Activated naive CD8-positive, alpha-beta T cell treated with anti-CD3 and anti-CD28 coated beads, Interleukin-2, amount 10 ng/mL, durations not matched to agents 7 days and 5 days (primary cell): ENCODE measurements around the gene CYP2S1. TPM values are rescaled to one million over a fixed set of nuclear protein-coding genes. Genes with fewer than 3 reads are reported as not detected.
"Not testable (repeated sequence)": the region's sequence is repeated elsewhere in the genome, so short reads cannot be mapped to it uniquely, and the experiment has no call there.

Source experiments
- ATAC-seq: fragments of 150-1000 bp; cut with Tn5 transposase; one replicate; pipeline ENCODE4 v1.10.0; 2021; ENCODE audit warnings: low read depth, moderate library complexity
- POLR2A ChIA-PET: fragments of 350-600 bp; sonication (Branson Sonifier 250); formaldehyde crosslinking; loops from one replicate; lab custom pipeline; 2021; ENCODE audit warnings: antibody characterized with exemption; lab: Charles Lee
- DNase-seq: peaks from one replicate; pipeline ENCODE4 v3.0.0; 2021
- H3K27ac Mint-ChIP-seq: one replicate; pipeline ENCODE4 v1.8.0; 2022; ENCODE audit warnings: mild to moderate bottlenecking, mixed read lengths
- H3K27me3 Mint-ChIP-seq: one replicate; pipeline ENCODE4 v1.8.0; 2022; ENCODE audit warnings: mild to moderate bottlenecking, moderate library complexity, mixed read lengths
- H3K36me3 Mint-ChIP-seq: one replicate; pipeline ENCODE4 v1.8.0; 2021; ENCODE audit warnings: mild to moderate bottlenecking, mixed read lengths
- H3K4me1 Mint-ChIP-seq: one replicate; pipeline ENCODE4 v1.8.0; 2021; ENCODE audit warnings: mixed read lengths
- H3K4me3 Mint-ChIP-seq: one replicate; pipeline ENCODE4 v1.8.0; 2022; ENCODE audit warnings: mild to moderate bottlenecking, moderate library complexity, mixed read lengths
- H3K9me3 Mint-ChIP-seq: one replicate; pipeline ENCODE4 v1.8.0; 2021; ENCODE audit warnings: mixed read lengths
- total RNA-seq, 2 experiments: library from RNA; stranded (reverse); gene quantifications; one replicate each; pipeline ENCODE4 v1.2.3, GENCODE V29; 2021

The CYP2S1 gene, protein sequence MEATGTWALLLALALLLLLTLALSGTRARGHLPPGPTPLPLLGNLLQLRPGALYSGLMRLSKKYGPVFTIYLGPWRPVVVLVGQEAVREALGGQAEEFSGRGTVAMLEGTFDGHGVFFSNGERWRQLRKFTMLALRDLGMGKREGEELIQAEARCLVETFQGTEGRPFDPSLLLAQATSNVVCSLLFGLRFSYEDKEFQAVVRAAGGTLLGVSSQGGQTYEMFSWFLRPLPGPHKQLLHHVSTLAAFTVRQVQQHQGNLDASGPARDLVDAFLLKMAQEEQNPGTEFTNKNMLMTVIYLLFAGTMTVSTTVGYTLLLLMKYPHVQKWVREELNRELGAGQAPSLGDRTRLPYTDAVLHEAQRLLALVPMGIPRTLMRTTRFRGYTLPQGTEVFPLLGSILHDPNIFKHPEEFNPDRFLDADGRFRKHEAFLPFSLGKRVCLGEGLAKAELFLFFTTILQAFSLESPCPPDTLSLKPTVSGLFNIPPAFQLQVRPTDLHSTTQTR
- total RNA-seq = 1 to 10 TPM; 1.1 to 1.2 TPM

DNA sequence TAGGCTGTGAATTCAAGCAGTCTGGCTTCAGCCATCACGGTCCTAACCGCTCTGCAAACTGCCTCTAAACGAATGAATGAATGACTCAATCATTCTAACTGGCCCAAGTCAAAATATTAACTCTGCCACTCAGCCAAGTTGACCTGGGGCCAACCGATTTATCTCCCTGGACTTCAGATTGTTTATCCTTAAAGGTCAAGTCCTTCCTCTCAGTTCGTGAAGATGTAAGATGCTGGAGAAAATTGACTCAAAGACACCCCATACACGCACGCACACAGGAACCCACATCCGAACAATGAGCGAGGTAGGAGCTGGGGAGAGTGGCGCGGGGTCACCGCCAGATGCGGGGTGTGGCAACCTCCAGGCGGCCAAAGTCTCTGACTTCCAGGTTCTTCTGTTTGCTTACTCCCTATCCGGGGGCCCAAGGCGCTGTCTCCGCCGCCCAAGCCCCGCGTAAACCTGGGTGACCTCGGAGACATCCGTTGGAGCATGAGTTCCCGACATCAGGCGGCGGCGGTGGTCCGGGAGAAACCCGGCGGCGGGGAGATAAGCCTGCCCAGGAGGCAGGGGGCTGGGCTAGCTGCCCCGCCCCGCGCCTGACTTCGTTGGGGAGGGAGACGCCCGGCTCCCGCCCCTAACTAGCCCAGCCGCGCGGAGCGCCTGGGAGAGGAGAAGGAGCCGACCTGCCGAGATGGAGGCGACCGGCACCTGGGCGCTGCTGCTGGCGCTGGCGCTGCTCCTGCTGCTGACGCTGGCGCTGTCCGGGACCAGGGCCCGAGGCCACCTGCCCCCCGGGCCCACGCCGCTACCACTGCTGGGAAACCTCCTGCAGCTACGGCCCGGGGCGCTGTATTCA is at the start of gene CYP2S1:
Gene CYP2S1 (plus strand): TSS at position 646 of the 856 bp plus-strand sequence. CDS start 46 bp downstream, at position 692.
- DNase-seq = peak; percentile 61
- Mint-ChIP-seq H3K9me3 (no peaks in the 10 kb centered on the region), H3K4me1 (peaks cover 13% of the 10 kb centered on the region)

DNA sequence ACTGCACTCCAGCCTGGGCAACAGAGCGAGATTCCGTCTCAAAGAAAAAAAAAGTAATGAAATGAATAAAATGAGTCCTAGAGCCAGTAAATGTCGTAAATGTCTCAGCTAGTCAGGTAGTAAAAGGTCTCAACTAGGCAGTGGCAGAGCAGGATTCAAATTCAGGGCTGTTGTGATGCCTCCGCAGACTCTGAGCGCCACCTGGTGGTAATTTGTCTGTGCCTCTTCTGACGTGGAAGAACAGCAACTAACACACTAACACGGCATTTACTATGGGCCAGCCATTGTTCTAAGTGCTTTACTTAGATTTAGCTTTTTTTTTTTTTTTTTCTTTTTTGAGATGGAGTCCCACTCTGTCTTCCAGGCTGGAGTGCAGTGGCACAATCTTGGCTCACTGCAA is 48.6 kb upstream of the CYP2S1 start:
- peaks cover 19% of the 10 kb centered on the region for H3K27me3 Mint-ChIP-seq
- no peaks in the 10 kb centered on the region for H3K9me3 Mint-ChIP-seq
- H3K4me1 Mint-ChIP-seq = no peaks in the 10 kb centered on the region
- H3K27ac Mint-ChIP-seq = no peak overlapping the region
- no peak overlapping the region for H3K4me3 Mint-ChIP-seq
- H3K36me3 Mint-ChIP-seq = no peaks in the 10 kb centered on the region
- DNase-seq (peak; percentile 77), ATAC-seq (peak; percentile 94)
- POLR2A ChIA-PET = no interaction called here

More for the DNA sequence above, at the start of gene CYP2S1:
- Mint-ChIP-seq H3K36me3 (no peaks in the 10 kb centered on the region), H3K27me3 (peaks cover 33% of the 10 kb centered on the region), H3K4me3 (peak within 1 kb of the TSS; percentile 66), H3K27ac (peak within 1 kb of the TSS; percentile 25)
- POLR2A ChIA-PET = interaction anchor here (0.5 to 1.2 kb wide), 3 partner anchors 56 to 71 kb away, joined by 3 to 5 read pairs (median 4); partner anchors contain the start of gene HNRNPUL1
- peak; percentile 72 for ATAC-seq

DNA sequence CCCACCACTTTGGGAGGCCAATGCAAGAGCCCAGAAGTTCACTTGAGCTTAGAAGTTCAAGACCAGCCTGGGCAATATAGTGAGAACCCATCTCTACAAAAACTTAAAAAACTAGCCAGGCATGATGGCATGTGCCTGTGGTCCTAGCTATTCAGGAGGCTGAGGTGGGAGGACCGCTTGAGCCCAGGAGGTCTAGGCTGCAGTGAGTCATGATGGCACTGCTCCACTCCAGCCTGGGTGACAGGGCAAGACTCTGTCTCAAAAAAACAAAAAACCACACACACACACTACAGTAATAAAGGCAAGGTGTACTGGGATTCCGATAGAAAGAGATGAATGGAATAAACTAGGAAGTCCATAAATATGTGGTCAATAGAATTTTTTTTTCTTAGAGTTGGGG is 43.2 kb upstream of the CYP2S1 start:
- H3K36me3 Mint-ChIP-seq = no peaks in the 10 kb centered on the region
- H3K27ac Mint-ChIP-seq = no peak overlapping the region
- no peaks in the 10 kb centered on the region for H3K4me1 Mint-ChIP-seq
- POLR2A ChIA-PET = no interaction called here
- no peak for DNase-seq
- ATAC-seq = no peak
- H3K9me3 Mint-ChIP-seq = no peaks in the 10 kb centered on the region
- no peak overlapping the region for H3K4me3 Mint-ChIP-seq
- H3K27me3 Mint-ChIP-seq = peaks cover 16% of the 10 kb centered on the region

DNA sequence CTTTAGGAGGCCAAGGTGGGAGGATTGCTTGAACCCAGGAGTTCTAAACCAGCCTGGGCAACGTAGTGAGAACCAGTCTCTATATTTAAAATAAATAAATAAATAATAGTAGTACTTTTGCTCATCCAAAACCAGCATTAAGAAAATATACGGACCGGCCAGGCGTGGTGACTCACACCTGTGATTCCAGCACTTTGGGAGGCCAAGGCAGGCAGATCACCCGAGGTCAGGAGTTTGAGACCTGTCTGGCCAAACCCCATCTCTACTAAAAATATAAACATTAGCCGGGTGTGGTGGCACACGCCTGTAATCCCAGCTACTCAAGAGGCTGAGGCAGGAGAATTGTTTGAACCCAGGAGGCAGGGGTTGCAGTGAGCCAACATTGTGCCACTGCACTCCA is 42.0 kb upstream of the CYP2S1 start:
- POLR2A ChIA-PET, H3K36me3 Mint-ChIP-seq, H3K4me3 Mint-ChIP-seq, H3K9me3 Mint-ChIP-seq, ATAC-seq, H3K27ac Mint-ChIP-seq, H3K4me1 Mint-ChIP-seq, DNase-seq: not testable (repeated sequence)
- H3K27me3 Mint-ChIP-seq = peaks cover 12% of the 10 kb centered on the region

DNA sequence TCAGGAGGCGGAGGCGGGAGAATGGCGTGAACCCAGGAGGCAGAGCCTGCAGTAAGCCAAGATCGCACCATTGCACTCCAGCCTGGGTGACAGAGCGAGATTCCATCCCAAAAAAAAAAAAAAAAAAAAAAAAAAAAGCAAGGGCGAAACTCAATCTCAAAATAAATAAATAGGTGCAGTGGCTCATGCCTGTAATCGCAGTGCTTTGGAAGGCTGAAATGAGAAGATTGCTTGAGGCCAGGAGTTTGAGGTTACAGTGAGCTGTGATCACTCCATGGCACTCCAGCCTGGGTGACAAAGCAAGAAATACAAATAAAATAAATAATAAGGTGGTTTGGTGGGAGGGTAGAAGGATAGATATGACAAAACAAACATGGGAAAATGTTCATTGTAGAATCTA is 39.0 kb upstream of the CYP2S1 start:
- ATAC-seq (no peak), DNase-seq (no peak)
- H3K27me3 Mint-ChIP-seq = peaks cover 2% of the 10 kb centered on the region
- no peaks in the 10 kb centered on the region for H3K9me3 Mint-ChIP-seq
- no peaks in the 10 kb centered on the region for H3K4me1 Mint-ChIP-seq
- no peak overlapping the region for H3K27ac Mint-ChIP-seq
- POLR2A ChIA-PET = no interaction called here
- H3K4me3 Mint-ChIP-seq = no peak overlapping the region
- no peaks in the 10 kb centered on the region for H3K36me3 Mint-ChIP-seq

DNA sequence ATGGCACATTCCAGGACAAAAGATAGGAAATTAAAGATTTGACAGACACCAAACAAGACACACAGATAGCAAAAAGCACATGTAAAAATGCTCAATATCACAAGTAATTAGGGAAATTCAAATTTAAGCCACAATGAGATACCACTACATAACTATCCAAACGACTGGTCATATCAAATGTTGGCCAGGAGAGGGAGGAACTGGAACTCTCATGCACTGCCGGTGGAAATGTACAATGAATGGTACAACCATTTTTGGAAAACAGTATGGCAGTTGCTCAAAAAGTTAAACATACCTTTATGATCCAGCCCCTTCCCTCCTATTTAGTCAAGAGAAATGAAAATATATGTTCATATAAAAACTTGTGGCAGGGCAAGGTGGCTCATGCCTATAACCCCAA is 36.8 kb upstream of the CYP2S1 start:
- H3K36me3 Mint-ChIP-seq = no peaks in the 10 kb centered on the region
- H3K4me1 Mint-ChIP-seq = no peaks in the 10 kb centered on the region
- H3K4me3 Mint-ChIP-seq = no peak overlapping the region
- H3K27me3 Mint-ChIP-seq = no peaks in the 10 kb centered on the region
- no peak for ATAC-seq
- POLR2A ChIA-PET = no interaction called here
- H3K9me3 Mint-ChIP-seq = no peaks in the 10 kb centered on the region
- DNase-seq = no peak
- no peak overlapping the region for H3K27ac Mint-ChIP-seq

DNA sequence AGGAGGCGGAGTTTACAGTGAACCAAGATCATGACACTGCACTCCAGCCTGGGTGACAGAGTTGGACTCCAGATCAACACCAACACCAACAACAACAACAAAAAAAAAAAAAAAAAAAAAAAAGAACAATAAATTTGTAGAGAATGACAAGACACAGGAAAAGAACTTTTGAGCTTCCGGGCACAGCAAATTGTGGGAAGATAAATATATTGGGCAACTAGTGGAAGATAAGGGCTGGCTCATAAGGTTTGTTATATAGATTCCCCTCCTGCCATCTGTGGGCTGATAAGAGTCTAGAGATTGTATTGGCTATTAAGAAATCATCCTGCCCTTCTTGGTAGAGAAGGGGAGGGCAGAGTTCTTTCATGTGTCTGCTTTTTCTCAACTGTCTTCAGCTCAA is 33.1 kb upstream of the CYP2S1 start:
- DNase-seq (no peak), ATAC-seq (no peak)
- POLR2A ChIA-PET = no interaction called here
- Mint-ChIP-seq H3K27ac (no peak overlapping the region), H3K36me3 (no peaks in the 10 kb centered on the region), H3K4me1 (no peaks in the 10 kb centered on the region), H3K4me3 (no peak overlapping the region), H3K27me3 (no peaks in the 10 kb centered on the region), H3K9me3 (no peaks in the 10 kb centered on the region)

DNA sequence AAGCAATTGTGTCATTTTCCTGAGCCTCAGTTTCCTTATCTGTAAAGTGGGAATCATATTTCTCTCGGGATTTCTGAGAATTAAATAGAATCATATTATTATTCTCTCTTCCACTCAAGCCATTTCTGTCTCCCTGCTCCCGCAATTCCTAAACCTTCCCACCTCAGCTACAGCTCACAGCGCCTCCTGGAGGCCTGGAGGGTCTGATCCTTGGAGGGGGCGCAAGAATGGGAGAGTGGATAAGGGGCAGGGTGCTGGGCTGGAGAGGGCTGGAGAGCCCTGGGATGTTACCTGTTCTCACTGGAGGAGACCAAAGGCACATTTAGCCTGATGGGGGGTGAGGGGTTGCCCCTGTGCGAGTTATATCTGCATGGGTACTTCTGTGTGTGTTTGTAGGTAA is 31.1 kb upstream of the CYP2S1 start:
- POLR2A ChIA-PET = no interaction called here
- H3K27me3 Mint-ChIP-seq = no peaks in the 10 kb centered on the region
- H3K9me3 Mint-ChIP-seq = no peaks in the 10 kb centered on the region
- no peak for DNase-seq
- no peaks in the 10 kb centered on the region for H3K4me1 Mint-ChIP-seq
- ATAC-seq = no peak
- no peak overlapping the region for H3K4me3 Mint-ChIP-seq
- no peak overlapping the region for H3K27ac Mint-ChIP-seq
- H3K36me3 Mint-ChIP-seq = no peaks in the 10 kb centered on the region

DNA sequence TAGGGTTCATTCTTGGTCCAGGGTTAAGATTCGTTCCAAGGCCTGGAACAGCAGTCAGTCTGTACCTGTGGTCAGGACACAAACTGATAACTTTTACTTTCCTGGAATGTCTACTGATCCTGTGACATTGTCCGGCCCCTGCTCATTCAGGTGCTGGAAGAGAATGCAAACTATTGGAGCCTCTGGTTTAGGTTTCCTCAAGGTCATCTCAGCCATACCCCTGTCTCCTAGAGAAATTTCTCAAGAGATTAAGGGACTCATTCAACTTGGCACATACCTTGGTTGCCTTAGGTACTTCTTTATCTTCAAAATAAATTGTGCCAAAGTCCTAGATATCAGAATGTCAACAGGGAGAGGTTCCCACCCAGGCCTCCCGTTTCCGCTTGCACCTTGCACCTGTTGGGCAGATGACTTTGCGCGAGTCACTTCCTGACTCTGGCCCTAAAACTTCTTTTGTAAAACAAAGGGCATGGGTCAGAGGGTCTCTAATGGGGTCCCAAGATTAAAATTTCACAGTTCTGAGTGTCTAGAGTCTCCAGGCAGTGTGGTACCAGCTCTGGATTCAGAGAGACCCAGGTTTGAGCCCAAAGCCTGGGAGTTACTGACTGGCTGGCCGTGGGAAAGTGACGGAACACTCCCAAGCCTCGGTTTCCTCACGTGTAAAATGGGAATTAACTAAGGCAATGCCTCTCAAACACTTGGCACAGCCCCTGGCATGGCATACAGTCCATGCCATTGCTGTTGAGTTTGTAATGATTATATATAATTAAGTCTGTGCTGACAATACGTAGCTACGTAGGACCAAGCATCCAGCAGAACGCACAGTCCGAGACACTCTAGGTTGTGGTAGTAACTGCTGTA is 25.8 kb upstream of the CYP2S1 start:
- DNase-seq = no peak
- H3K27me3 Mint-ChIP-seq = peaks cover 4% of the 10 kb centered on the region
- H3K9me3 Mint-ChIP-seq = no peaks in the 10 kb centered on the region
- H3K27ac Mint-ChIP-seq = no peak overlapping the region
- H3K4me3 Mint-ChIP-seq = no peak overlapping the region
- H3K4me1 Mint-ChIP-seq = no peaks in the 10 kb centered on the region
- no peaks in the 10 kb centered on the region for H3K36me3 Mint-ChIP-seq
- no peak for ATAC-seq
- POLR2A ChIA-PET = no interaction called here

DNA sequence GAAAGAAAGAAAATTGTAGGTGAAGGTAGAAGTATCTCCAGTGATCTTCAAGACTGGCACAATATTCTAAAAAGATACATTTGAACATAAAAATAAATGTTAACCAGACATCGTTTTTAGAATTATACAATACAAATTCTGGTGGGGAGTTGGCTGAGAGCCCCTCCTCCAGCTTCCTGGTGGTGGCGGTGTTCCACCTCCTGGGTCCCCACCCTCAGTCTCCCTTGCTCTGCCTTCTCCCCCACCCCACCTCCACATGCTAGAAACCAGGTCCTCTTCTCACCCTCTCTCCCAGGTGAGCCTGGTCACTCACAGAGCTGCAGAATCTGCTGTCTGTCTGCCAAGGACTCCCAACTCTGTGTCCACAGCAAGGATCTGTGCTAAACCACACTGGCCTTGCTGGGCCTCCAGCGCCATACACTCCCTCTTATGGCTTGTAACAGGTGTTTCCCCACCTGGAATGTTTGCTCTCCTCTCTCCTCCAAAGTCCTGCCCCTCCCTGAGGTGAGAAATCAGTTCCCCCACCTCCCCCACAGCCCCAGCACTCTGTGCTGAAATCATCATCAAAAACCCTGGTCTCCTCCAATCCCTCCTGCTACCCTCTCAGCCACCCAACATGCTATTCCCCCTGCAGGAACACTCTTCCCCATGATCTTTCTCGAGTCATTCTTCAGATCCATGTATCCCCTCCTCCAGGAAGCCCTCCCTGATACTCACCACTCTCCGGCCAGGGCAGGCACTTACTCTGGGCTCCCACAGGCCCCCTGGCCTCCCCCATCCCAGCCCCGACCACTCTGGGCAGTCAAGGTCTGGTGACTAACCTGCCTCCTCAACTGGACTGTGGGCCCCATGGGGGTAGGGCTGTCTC is 20.5 kb upstream of the CYP2S1 start:
- Mint-ChIP-seq H3K4me3 (no peak overlapping the region), H3K27ac (no peak overlapping the region)

DNA sequence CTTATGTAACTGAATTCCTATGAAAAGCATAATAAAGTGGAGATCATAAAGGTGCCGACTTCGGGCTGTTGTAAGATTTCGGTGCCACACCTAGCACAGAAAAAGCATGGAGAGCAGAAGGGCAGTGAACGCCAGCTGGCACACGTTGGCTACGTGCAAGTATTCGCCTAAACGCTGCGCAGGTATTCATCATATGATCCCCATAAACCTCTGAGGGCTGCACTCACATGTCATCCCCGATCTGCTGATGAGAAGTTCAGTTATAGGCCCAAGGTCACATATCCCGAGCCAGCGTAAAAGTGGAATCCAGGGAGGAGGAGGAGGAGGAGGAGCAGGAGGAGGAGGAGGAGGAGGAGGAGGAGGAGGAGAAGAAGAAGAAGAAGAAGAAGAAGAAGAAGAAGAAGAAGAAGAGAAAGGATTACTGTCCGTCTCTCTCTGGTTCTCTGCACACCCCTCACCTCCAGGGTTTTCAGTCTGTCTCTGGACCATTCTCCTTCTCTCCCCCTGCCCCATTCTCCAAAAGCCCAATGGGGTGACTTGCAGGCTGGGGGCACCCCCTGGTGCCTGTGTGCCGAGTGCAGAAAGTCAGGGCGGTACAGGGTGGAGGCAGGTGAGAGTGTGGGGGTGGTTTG is 18.6 kb upstream of the CYP2S1 start:
- Mint-ChIP-seq H3K27ac (no peak overlapping the region), H3K4me1 (peaks cover 9% of the 10 kb centered on the region), H3K4me3 (no peak overlapping the region), H3K27me3 (peaks cover 4% of the 10 kb centered on the region), H3K9me3 (no peaks in the 10 kb centered on the region), H3K36me3 (no peaks in the 10 kb centered on the region)
- DNase-seq (no peak), ATAC-seq (no peak)
- POLR2A ChIA-PET = no interaction called here

More for the DNA sequence above, 20.5 kb upstream of the CYP2S1 start:
- ATAC-seq (no peak), DNase-seq (no peak)
- Mint-ChIP-seq H3K36me3 (no peaks in the 10 kb centered on the region), H3K27me3 (peaks cover 4% of the 10 kb centered on the region), H3K9me3 (no peaks in the 10 kb centered on the region), H3K4me1 (peaks cover 9% of the 10 kb centered on the region)
- POLR2A ChIA-PET = interaction anchor here (0.7 kb wide), 1 partner anchor 107 kb away, joined by 3 read pairs; no protein-coding TSS in a partner anchor
